Measurements from ENCODE around the gene BPIFA2. TPM values are rescaled to one million over a fixed set of nuclear protein-coding genes. Genes with fewer than 3 reads are reported as not detected.
"Not testable (repeated sequence)": the region's sequence is repeated elsewhere in the genome, so short reads cannot be mapped to it uniquely, and the experiment has no call there.

BPIFA2 gene
- total RNA-seq, 4 donors from 2014 or later, result 0.33 to 1.7 (median 0.58) TPM; not detected in 1

DNA sequence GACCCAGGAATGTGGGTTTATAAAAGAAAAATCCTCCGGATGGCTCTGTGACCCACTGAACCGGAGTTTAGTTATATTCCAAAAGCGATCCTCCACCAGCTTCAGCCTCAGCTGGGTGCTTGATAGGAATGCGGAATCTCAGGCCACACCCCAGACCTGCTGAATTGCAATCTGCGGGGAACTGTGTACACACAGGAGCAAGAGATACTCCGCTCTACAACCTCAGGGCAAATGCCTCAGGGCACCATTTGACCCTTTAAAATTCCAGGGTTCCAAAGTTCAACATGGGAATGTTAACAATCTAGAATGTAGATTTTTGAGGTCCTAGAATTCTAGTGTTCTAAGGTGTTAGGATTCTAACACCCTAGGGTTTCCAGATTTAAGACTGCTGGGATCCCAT, 10.8 kb downstream of the BPIFA2 start:
- H3K36me3 ChIP-seq, result no peaks in the 10 kb centered on the region
- no peak for DNase-seq (ENCODE audit: extremely low spot score)
- WGBS, result 78% methylated on average over 6 of the region's 6 CpGs

GRCh38 chr20:33180169-33180568, 12.2 kb downstream of the BPIFA2 start:
- Histone ChIP-seq H3K27me3 (peaks cover 0 to 7% (median 0%) of the 10 kb centered on the region in 4 donors), H3K4me3 (no peak overlapping the region), H3K27ac (replicated peaks in 1 of 4) (no peak overlapping the region), H3K36me3 (no peaks in the 10 kb centered on the region), H3K9me3 (no peaks in the 10 kb centered on the region), H3K4me1 (no peaks in the 10 kb centered on the region)
- no peak for TF ChIP-seq CTCF (IDR thresholded peaks at IDR 0.05)
- no peak for TF ChIP-seq EP300 (IDR thresholded peaks at IDR 0.05)
- TF ChIP-seq POLR2A (IDR thresholded peaks at IDR 0.05; ENCODE audit: low read depth), result no peak
- TF ChIP-seq POLR2AphosphoS5 (IDR thresholded peaks at IDR 0.05), result no peak
- intact Hi-C loops (cut with DNase I), result no loop called here
- 82% methylated on average over 5 of the region's 5 CpGs for WGBS
- DNase-seq (ENCODE audit: extremely low spot score), result no peak

More for the DNA sequence above, 10.8 kb downstream of the BPIFA2 start:
- Histone ChIP-seq H3K4me1 (no peaks in the 10 kb centered on the region), H3K27me3 (peaks cover 0 to 4% (median 0%) of the 10 kb centered on the region in 4 donors), H3K9me3 (no peaks in the 10 kb centered on the region), H3K4me3 (no peak overlapping the region), H3K27ac (replicated peaks in 1 of 4) (no peak overlapping the region)
- TF ChIP-seq CTCF (IDR thresholded peaks at IDR 0.05) (no peak), EP300 (IDR thresholded peaks at IDR 0.05) (no peak), POLR2AphosphoS5 (IDR thresholded peaks at IDR 0.05) (no peak), POLR2A (IDR thresholded peaks at IDR 0.05; ENCODE audit: low read depth) (no peak)
- intact Hi-C loops (cut with DNase I), result no loop called here

DNA sequence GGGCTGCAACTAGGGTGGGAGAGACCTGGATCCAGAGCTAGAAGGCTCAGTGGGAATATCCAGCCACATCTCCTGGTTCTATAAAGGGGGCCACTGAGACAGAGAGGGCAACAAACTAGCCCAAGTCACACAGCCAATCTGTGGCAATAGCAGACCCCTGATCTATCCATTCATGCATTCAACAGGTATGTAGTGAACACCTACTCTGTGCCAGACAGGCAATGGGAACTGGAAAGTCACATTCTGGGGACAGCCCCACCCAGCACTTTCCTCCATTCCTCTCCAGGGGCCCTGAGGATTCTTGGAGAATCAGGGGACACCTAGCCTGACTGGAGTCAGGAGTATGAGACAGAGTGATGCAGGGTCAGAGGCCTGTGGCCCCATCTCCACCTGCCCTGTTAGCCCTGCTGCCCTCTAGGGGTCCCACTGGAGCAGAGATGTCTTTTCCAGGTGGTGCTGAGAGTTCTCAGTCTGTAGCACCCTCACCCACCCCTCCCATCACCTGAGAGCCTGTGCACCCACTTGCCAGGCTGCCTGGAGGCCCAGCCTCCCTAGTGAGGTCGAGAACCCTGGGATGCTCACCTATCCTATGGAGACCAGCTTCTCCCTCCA, 13.6 kb downstream of the BPIFA2 start:
- intact Hi-C loops (cut with DNase I), result no loop called here
- H3K27ac ChIP-seq (replicated peaks in 1 of 4), result no peak overlapping the region
- H3K27me3 ChIP-seq, result peaks cover 0 to 8% (median 0%) of the 10 kb centered on the region in 4 donors
- WGBS, result 83% methylated on average over 1 of the region's 1 CpG
- TF ChIP-seq EP300 (IDR thresholded peaks at IDR 0.05), result no peak
- TF ChIP-seq CTCF (IDR thresholded peaks at IDR 0.05), result no peak
- no peak for TF ChIP-seq POLR2AphosphoS5 (IDR thresholded peaks at IDR 0.05)
- no peak for TF ChIP-seq POLR2A (IDR thresholded peaks at IDR 0.05; ENCODE audit: low read depth)
- DNase-seq (ENCODE audit: extremely low spot score), result no peak
- H3K9me3 ChIP-seq, result no peaks in the 10 kb centered on the region
- no peaks in the 10 kb centered on the region for H3K36me3 ChIP-seq
- no peak overlapping the region for H3K4me3 ChIP-seq
- no peaks in the 10 kb centered on the region for H3K4me1 ChIP-seq

DNA sequence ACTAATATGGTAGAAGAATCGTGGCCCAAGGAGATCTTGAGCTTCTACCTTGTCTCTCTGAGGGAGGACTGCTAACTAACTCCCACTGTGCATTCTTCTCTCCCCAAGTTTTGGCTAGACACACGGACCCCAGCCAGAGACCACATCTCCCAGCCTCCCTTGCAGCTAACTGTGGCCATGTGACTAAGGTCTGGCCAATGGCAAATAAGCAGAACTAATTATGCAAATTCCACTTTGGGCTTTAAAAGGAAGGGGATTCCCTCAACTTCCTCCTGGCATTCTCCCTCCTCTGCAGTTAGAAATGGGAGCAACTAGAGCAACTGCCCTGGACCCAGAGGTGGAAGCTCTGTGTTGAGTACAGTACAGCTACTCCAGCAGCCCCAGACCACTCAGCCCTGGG, 15.4 kb downstream of the BPIFA2 start:
- Histone ChIP-seq H3K27ac (replicated peaks in 1 of 4) (no peak overlapping the region), H3K27me3 (peaks cover 0 to 8% (median 0%) of the 10 kb centered on the region in 4 donors), H3K4me3 (no peak overlapping the region), H3K4me1 (no peaks in the 10 kb centered on the region), H3K36me3 (no peaks in the 10 kb centered on the region), H3K9me3 (no peaks in the 10 kb centered on the region)
- TF ChIP-seq CTCF (IDR thresholded peaks at IDR 0.05), result no peak
- no peak for TF ChIP-seq POLR2AphosphoS5 (IDR thresholded peaks at IDR 0.05)
- TF ChIP-seq EP300 (IDR thresholded peaks at IDR 0.05), result no peak
- no peak for TF ChIP-seq POLR2A (IDR thresholded peaks at IDR 0.05; ENCODE audit: low read depth)
- no peak for DNase-seq (ENCODE audit: extremely low spot score)
- 84% methylated on average over 2 of the region's 2 CpGs for WGBS
- intact Hi-C loops (cut with DNase I), result no loop called here

DNA sequence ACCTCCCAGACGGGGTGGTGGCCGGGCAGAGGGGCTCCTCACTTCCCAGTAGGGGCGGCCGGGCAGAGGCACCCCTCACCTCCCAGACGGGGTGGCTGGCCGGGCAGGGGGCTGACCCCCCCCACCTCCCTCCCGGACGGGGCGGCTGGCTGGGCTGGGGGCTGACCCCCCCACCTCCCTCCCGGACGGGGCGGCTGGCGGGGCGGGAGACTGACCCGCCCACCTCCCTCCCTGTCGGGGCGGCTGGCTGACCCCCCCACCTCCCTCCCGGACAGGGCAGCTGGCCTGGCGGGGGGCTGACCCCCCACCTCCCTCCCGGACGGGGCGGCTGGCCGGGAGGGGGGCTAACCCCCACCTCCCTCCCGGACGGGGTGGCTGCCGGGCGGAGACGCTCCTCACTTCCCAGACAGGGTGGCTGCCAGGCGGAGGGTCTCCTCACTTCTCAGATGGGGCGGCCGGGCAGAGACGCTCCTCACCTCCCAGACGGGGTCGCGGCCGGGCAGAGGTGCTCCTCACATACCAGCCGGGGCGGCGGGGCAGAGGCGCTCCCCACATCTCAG, 17.2 kb downstream of the BPIFA2 start:
- H3K9me3 ChIP-seq; H3K36me3 ChIP-seq; H3K4me3 ChIP-seq; H3K4me1 ChIP-seq; H3K27ac ChIP-seq (replicated peaks in 1 of 4); H3K27me3 ChIP-seq; DNase-seq (ENCODE audit: extremely low spot score); intact Hi-C loops (cut with DNase I): not testable (repeated sequence)
- WGBS, result 88% methylated on average over 4 of the region's 40 CpGs
